ENCODE data around the gene LMO7.

- TF ChIP-seq YY1 (IDR thresholded peaks at IDR 0.05; ENCODE audit: insufficient read depth, insufficient read length): no peak
- TF ChIP-seq ZNF274 (IDR thresholded peaks at IDR 0.05; ENCODE audit: low read depth, low read length): no peak
- TF ChIP-seq SUZ12 (IDR thresholded peaks at IDR 0.05; ENCODE audit: extremely low read depth, insufficient read depth, insufficient read length): no peak
Measured at GRCh38 chr13:75636436-75637180, 478 bp downstream of the LMO7 start.

Measured in NT2/D1 (cell line).